Measurements from ENCODE around the gene RNF113B.

Gene RNF113B

DNA sequence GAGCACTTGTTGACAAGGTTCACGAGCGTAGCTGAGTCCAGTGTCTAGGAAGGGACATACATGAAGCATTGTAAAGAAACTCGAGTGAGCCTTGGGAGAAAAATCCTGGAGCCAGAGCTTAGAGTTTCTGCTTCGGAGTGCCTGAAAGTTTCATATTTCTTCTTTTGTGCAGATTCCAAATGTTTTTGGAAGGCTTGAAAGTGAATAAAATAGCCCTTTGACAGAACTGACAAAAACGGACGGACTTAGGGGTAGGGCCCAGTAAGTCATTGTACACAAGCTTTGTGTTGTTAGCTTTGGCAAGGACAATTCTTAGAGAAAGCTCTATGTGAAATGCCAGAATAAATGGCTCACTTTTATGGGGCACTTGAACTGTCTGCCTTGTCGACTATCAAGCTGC lies 2.8 kb downstream of the RNF113B start:
- DNase-seq (ENCODE audit: low read depth in 3 of 3), result no peak

DNA sequence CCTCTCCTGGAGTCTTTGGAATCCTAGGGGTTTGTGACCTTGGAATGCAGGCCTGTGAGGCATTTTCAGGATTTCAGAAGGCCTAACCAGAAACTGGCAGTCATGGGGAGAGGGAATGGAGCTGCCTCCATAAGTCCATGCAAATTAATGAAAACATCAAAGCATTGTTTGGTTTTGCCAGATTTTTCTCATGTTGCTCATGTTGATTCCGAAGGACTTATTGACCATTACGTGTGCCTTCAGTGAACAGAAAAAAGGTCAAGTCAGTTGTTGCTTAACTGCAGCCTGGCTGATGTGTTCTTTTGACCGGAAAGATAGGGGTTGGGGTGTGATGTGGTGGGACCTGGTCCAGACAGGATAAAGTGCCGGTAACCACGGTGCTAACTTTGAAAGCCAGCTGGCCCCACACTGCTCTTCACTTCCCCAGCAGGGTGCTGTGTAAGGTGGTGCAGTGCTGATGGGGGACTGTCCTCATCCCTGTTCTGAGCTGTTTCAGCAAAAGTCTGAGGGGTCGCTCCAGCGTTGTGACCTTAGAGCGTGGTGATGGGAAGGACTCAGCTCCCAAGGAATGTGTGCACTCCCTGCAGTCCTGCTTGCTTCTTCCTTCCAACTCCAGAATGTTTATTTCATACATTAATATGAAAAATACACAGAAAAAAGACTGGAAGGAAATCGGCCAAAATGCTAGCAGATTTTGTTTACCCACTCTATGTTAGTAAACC lies 3.5 kb downstream of the RNF113B start:
- DNase-seq (ENCODE audit: low read depth in 3 of 3), result no peak

DNA sequence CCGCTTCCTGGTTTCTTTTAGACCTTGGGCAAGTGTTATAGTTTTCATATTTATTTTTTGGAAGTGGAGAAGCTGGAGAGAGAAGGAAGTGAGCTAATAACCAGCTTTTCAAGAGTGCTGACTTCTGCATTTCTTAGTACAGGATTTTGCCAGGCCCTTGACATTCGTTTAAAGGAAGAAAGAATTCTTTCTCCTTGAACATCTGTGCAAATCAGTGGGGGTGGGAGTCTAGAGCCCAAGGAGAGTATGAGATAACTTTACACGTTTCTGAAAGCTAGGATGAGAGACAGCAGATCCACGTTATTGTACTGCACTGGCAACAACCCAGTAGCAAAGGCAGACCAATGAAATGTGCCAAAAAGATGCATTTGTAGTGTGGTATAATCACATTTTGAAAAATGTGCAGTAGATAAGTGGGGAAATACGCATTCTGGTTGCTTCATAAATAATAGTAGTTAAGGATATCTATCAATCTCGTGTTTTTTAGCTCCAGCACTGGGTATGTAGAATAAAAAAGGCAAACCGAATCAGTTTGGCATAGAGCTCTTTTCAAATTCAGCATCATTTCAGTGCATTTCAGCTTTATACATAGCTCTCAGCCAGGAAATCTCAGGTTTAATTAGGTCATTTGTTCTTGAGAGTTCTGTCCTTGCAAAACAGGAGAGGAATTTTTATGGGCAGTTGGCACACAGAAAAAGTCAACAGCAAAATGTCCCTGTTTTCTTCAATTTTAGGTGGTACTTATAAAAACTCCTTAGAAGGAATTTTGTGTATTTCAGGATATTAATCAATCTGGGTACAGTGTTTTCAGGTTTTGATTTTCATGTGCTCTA lies 4.3 kb downstream of the RNF113B start:
- DNase-seq (ENCODE audit: low read depth in 3 of 3), result no peak

GRCh38 chr13:98171900-98172589 lies 5.0 kb downstream of the RNF113B start:
- DNase-seq (ENCODE audit: low read depth in 3 of 3), result no peak

DNA sequence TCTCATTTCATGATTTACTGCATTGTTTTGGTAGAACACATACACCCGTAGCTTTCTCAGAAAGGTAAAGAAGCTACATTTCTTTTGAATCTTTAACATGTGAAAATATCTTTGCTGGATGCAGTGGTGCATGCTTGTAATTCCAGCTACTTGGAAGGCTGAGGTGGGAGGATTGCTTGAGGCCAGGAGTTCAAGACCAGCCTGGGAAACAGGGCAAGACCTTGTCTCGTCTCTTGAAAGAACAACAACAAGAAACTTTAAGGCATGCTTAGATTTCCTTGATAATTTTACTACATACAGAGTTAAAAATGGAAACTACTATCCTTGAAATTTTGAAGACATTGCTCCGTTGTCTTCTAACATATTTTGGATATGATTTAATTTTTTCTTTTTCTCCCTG lies 7.7 kb downstream of the RNF113B start:
- no peak for DNase-seq (ENCODE audit: low read depth in 3 of 3)

DNA sequence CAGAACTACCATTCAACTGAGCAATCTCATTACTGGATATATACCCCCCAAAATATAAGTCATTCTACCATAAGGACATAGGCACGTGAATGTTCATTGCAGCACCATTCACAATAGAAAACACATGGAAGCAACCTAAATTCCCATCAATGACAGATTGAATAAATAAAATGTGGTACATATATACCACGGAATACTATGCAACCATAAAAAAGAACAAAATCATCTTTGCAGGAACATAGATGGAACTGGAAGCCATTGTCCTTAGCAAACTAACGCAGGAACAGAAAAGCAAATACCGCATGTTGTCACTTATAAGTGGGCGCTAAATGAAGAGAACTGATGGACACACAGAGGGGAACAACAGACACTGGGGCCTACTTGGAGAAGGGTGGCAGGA lies 14.1 kb downstream of the RNF113B start:
- DNase-seq (ENCODE audit: low read depth in 3 of 3), result no peak

DNA sequence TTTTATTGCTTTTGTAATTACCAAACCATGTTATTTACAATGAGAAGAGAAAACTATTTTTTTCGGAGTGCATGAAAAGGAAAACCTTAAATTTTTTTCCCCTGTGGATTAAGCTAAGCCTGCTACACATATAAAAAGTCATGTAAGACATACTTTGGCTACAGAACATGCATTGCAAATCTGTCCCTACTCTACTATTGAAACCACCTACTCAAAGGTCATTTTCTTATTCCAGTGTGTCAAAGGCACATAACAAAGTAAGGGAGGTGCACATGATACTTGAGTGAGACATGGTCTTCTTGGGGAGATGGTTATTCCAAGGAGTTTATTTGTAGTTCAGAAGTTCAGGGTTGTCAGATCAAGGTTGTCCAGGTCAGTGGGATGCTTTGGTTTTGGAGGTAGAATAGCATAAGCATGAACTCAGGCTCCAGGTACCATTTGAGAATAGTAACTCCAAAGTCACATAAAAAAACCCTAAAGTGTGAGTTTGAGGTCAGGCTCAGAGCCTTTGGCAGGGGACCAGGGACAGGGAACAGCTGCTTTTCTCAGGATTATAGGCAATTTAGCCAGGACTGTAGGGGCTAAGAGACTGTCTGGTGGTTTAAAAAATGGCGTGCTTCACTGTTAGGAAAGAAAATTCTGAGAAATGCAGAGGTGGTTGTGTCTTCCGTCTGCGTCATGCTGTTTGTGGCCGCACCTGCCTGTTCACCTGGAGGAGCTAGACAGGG lies 18.7 kb downstream of the RNF113B start:
- no peak for DNase-seq (ENCODE audit: low read depth in 3 of 3)

GRCh38 chr13:98157609-98158008 lies 19.5 kb downstream of the RNF113B start:
- no peak for DNase-seq (ENCODE audit: low read depth in 3 of 3)

- no peak for DNase-seq (ENCODE audit: low read depth in 3 of 3)
Observed at GRCh38 chr13:98157188-98157587, 19.9 kb downstream of the RNF113B start.

DNA sequence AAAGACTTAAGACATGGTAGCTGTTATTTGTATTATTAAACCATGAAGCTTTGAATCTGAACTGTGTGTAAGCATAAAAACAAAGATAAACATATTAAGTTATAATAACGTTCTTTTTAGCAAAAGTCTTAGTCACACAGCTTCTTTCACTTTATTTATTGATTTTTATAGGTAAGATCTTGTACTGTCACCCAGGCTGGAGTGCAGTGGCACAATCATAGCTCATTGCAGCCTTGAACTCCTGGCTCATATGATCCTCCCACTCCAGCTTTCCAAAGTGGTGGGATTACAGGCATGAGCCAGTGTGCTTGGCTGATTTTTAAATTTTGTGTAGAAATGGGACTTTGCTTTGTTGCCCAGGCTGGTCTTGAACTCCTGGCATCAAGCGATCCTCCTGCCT lies 20.8 kb downstream of the RNF113B start:
- DNase-seq (ENCODE audit: low read depth in 3 of 3), result no peak

- no peak for DNase-seq (ENCODE audit: low read depth in 3 of 3)
Observed at GRCh38 chr13:98155475-98156109, 21.5 kb downstream of the RNF113B start.

GRCh38 chr13:98150832-98151479 lies 26.1 kb downstream of the RNF113B start:
- DNase-seq (ENCODE audit: low read depth in 3 of 3), result no peak

DNA sequence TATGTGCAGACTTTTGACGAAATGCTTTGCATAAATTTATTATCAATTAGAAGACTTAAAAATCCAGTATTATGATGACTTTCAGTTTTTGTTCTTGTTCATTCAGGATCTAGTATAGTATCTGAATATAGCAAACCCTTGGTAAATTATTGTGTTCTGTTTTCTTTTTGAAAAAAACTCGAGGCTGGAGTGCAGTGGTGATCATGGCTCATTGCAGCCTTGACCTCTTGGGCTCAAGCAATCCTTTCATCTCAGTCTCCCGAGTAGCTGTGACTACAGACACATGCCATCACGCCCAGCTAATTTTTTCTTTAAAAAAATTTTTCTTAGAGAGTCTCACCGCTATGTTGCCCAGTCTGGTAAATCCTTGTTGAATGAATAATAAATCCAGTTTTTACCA lies 29.5 kb downstream of the RNF113B start:
- no peak for DNase-seq (ENCODE audit: low read depth in 3 of 3)

GRCh38 chr13:98144801-98145350 lies 32.2 kb downstream of the RNF113B start:
- no peak for DNase-seq (ENCODE audit: low read depth in 3 of 3)

DNA sequence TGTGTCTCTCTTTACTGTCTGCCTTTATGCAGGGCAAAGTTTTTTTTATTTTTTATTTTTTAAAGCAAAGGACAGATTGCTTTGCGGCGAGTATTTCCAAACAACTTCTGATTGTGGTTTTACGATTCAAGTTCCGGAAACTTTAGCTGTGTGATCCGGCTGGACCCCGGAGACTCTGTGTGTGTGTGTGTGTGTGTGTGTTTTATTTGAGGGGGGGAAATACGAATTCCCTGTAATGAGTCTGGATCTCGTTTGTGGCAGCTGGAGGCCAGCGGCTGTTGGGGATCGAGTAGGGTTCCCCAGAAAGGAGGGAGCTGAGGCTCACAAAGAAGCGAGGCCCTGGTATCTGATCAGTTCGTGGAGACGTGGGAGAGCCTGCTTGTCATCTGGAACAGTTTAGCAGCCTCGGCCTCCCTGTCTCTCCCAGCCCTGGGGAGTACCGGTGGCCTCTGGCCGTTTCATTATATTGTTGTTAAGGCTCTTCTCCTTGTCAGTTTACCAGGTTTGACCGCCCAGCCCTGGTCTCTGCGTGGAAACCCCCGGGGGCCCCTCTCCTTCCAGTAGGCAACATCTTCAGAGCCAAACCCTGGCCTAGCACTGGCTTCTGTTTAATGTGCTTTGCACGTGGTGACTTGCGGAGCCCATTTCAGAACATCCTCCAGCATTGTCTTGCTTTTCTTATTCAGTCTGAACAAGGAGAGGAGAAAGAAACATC lies 32.9 kb downstream of the RNF113B start:
- DNase-seq (ENCODE audit: low read depth in 3 of 3), result no peak

- no peak for DNase-seq (ENCODE audit: low read depth in 3 of 3)
Observed at GRCh38 chr13:98143601-98144026, 33.5 kb downstream of the RNF113B start.

GRCh38 chr13:98143157-98143553 lies 33.9 kb downstream of the RNF113B start:
- DNase-seq (ENCODE audit: low read depth in 3 of 3), result no peak

DNA sequence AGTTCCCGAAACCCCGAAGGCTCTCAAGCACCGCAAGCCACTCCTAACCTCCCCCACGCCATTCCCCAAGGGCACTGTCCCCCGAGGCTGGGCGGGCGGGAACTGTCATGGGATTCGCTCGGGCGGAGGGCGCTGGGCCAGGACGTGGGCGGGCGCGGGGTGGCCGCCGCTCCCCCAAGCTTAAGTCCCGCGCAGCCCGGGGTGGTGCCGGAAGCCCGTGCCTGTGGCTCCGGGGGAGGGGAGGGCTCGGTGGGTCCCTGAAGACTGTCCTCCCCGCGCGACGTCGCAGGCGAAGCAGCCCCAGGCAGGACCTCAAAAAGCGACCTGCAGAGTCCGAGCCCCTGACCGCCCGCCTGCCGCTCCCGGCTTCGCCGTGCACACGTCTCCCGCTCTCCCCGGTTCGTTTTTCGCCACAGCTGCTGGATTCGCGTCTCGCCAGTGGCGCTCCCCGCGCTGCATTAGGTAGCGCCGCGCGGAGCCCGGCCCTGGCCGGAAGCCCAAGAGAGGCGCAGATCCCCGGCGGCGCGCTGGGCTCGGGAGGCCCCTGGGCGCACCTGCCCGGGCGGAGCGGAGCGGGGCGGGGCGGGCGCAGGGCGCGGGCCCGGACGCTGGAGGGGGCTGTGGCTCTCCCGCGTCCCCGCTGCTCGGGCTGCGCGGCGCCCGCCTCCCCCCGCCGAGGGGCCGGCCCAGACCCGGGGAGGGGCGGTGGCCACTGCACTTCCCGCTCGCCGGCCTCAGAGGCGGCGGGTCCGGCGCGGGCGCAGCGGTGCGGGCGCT lies 34.5 kb downstream of the RNF113B start, which contains the start of gene FARP1:
TSS of gene FARP1 (plus strand) at position 715 of the 777 bp plus-strand sequence. CDS start 70,149 bp downstream, outside the sequence.
- DNase-seq (ENCODE audit: low read depth in 3 of 3), result peak in 2 of 3 experiments; percentile 9 to 47

All from stimulated activated CD4-positive, alpha-beta T cell treated with anti-CD3 and anti-CD28 coated beads, TNF-alpha, amount 100 ng/mL, for 24 hours (primary cell).